Ovary (tissue), 9 donors: ENCODE results near the gene KLK6. TPM values are rescaled to one million over a fixed set of nuclear protein-coding genes. Genes with fewer than 3 reads are reported as not detected.
"Not testable (repeated sequence)": the region's sequence is repeated elsewhere in the genome, so short reads cannot be mapped to it uniquely, and the experiment has no call there.

Source experiments
- DNase-seq, 5 donors: peaks; one replicate each; pipeline ENCODE4 v3.0.0-alpha.2; 2019 to 2020
- H3K27ac ChIP-seq, 2 donors: fragments of 200-600 bp; one replicate each; pipeline versions ENCODE4 v1.5.1 to v1.8.0; 2019 to 2022
- H3K27me3 ChIP-seq: fragments of 200-600 bp; one replicate; pipeline ENCODE4 v1.8.0; 2022
- H3K36me3 ChIP-seq: fragments of 200-600 bp; sonication (generic); one replicate; pipeline ENCODE4 v1.5.1; 2019
- H3K4me1 ChIP-seq: one replicate; pipeline ENCODE4 v1.8.1; 2013; ENCODE audit warnings: mild to moderate bottlenecking, moderate library complexity; ENCODE audit not compliant: insufficient read depth
- H3K4me3 ChIP-seq: fragments of 200-600 bp; sonication (generic); one replicate; pipeline ENCODE4 v1.5.1; 2017
- H3K9me3 ChIP-seq, 2 donors: fragments of 200-600 bp in 1 of 2; sonication (generic) in 1 of 2; one replicate each; pipeline versions ENCODE4 v1.5.1 to v1.8.1; 2013 to 2019; ENCODE audit warnings: mild to moderate bottlenecking in 1 of 2, moderate library complexity in 1 of 2
- CTCF ChIP-seq, 3 donors: fragments of 450-650 bp in 2 of 3; fragments of 200-600 bp in 1 of 3; IDR thresholded peaks; one replicate each; pipeline versions ENCODE4 v1.5.1 to v1.8.0; 2016 to 2022; ENCODE audit warnings: antibody characterized with exemption in 3 of 3, mild to moderate bottlenecking in 1 of 3
- EP300 ChIP-seq: sonication (generic); formaldehyde crosslinking; IDR thresholded peaks from one replicate; pipeline ENCODE4 v1.6.1; 2017; ENCODE audit warnings: antibody characterized with exemption
- POLR2A ChIP-seq: fragments of 450-650 bp; IDR thresholded peaks from one replicate; pipeline ENCODE4 v1.6.1; 2017; ENCODE audit warnings: antibody characterized with exemption, mild to moderate bottlenecking, moderate library complexity
- WGBS, 3 donors: extraction: QIAGEN DNeasy Blood & Tissue Kit in 1 of 3; methylation state at CpG; one replicate each; pipeline versions ENCODE4 v1.1.5 to v1.1.7; 2013 to 2017; 5-methylcytosine and 5-hydroxymethylcytosine counted together
- intact Hi-C, 4 donors: fragments of 100-400 bp; cut with DNase I; formaldehyde crosslinking; loops; one replicate each; pipeline versions ENCODE4 v1.11.0 to v1.15.1; 2022 to 2023
- polyA plus RNA-seq, 2 donors: library from polyadenylated mRNA; stranded (reverse); fragments of 200-250 nt in 1 of 2; fragments of 350-450 nt in 1 of 2; fragmentation: Illumina TruSeq in 1 of 2; extraction: RNeasy Lipid Tissue Mini Kit (QIAGEN cat#74804) in 1 of 2; gene quantifications; one replicate each; pipeline ENCODE4 v1.2.3, GENCODE V29; 2013 to 2014
- total RNA-seq, 7 donors: library from RNA; depleted of rRNA in 2 of 7; stranded (reverse); fragments of >200 nt in 2 of 7; fragmentation: NEBNext Ultra II Directional in 3 of 7; extraction: Animal tissue kit (Norgen Biotek cat#: 25700) in 3 of 7; gene quantifications; one replicate each; pipeline versions ENCODE4 v1.1.0 to v1.2.4, GENCODE V29; 2016 to 2023
- donor health status: DM: no; HTN: no; CAD: no; lungs with moderate emphysema.
- donor health status: DM: no; HTN: no; CAD: no.
- donor health status: Bipolar disorder and iron deficiency.
- donor health status: DM: yes; HTN: yes; CAD: no.
- donor health status: DM: no; HTN: no; CAD: no.
- donor health status: DM: yes; HTN: yes; CAD: no.

The KLK6 gene
- total and polyA plus RNA-seq, 9 donors, result 0.07 to 21.7 (median 1.9) TPM; not detected in 3

- no peak for TF ChIP-seq POLR2A
- no peak for TF ChIP-seq CTCF (IDR thresholded peaks at IDR 0.05)
- TF ChIP-seq EP300, result no peak
- H3K4me1 ChIP-seq, result no peaks in the 10 kb centered on the region
- 55 to 57% (median 57%) methylated on average over 2 of the region's 2 CpGs for WGBS, 3 donors
Measured at GRCh38 chr19:50992666-50993035, 23.3 kb upstream of the KLK6 start.

GRCh38 chr19:50984416-50984815 lies 15.0 kb upstream of the KLK6 start:
- H3K9me3 ChIP-seq, H3K4me3 ChIP-seq, intact Hi-C loops, H3K4me1 ChIP-seq, H3K36me3 ChIP-seq, DNase-seq, H3K27ac ChIP-seq, H3K27me3 ChIP-seq: not testable (repeated sequence)
- 80 to 84% (median 81%) methylated on average over 14 of the region's 14 CpGs for WGBS, 3 donors

More at GRCh38 chr19:50992666-50993035, 23.3 kb upstream of the KLK6 start:
- no peak overlapping the region for H3K4me3 ChIP-seq
- H3K9me3 ChIP-seq, result no peaks in the 10 kb centered on the region
- no peaks in the 10 kb centered on the region for H3K36me3 ChIP-seq
- no peak for DNase-seq
- H3K27me3 ChIP-seq, result no peaks in the 10 kb centered on the region
- intact Hi-C loops, result no loop called here
- no peak overlapping the region for H3K27ac ChIP-seq

GRCh38 chr19:50983625-50984292 lies 14.4 kb upstream of the KLK6 start, which contains the start of gene KLK7:
KLK7 (minus strand) TSS chr19:50983917; CDS start chr19:50982399, 1,518 bp downstream.
- H3K27ac ChIP-seq, result no peak within 1 kb of the TSS
- H3K4me3 ChIP-seq, result no peak within 1 kb of the TSS
- WGBS, 3 donors, result 8 to 17% (median 10%) methylated on average over 28 of the region's 28 CpGs
- intact Hi-C loops, result no loop called here
- H3K27me3 ChIP-seq, result no peaks in the 10 kb centered on the region
- H3K9me3 ChIP-seq, result no peaks in the 10 kb centered on the region
- no peak for TF ChIP-seq EP300
- TF ChIP-seq CTCF (IDR thresholded peaks at IDR 0.05), result no peak
- no peak for TF ChIP-seq POLR2A
- DNase-seq, result no peak
- H3K36me3 ChIP-seq, result no peaks in the 10 kb centered on the region
- no peaks in the 10 kb centered on the region for H3K4me1 ChIP-seq

- Histone ChIP-seq H3K4me1 (no peaks in the 10 kb centered on the region), H3K27me3 (no peaks in the 10 kb centered on the region), H3K4me3 (no peak overlapping the region), H3K27ac (no peak overlapping the region), H3K9me3 (no peaks in the 10 kb centered on the region), H3K36me3 (no peaks in the 10 kb centered on the region)
- intact Hi-C loops, result no loop called here
- no peak for DNase-seq
- WGBS, 3 donors, result 68 to 78% (median 69%) methylated on average over 4 of the region's 4 CpGs
- TF ChIP-seq EP300 (no peak), CTCF (IDR thresholded peaks at IDR 0.05) (no peak), POLR2A (no peak)
Measured at GRCh38 chr19:50982186-50982585, 12.8 kb upstream of the KLK6 start.

GRCh38 chr19:50981587-50982146 lies 12.3 kb upstream of the KLK6 start:
- Histone ChIP-seq H3K4me1 (no peaks in the 10 kb centered on the region), H3K27ac (no peak overlapping the region), H3K36me3 (no peaks in the 10 kb centered on the region), H3K9me3 (no peaks in the 10 kb centered on the region), H3K27me3 (no peaks in the 10 kb centered on the region), H3K4me3 (no peak overlapping the region)
- TF ChIP-seq CTCF (IDR thresholded peaks at IDR 0.05) (no peak), POLR2A (no peak), EP300 (no peak)
- intact Hi-C loops, result no loop called here
- DNase-seq, result no peak
- 44 to 57% (median 55%) methylated on average over 11 of the region's 11 CpGs for WGBS, 3 donors
